ENCODE results near the gene SPTBN1. TPM values are rescaled to one million over a fixed set of nuclear protein-coding genes. Genes with fewer than 3 reads are reported as not detected.
A peak's percentile ranks its signal among the peaks of the same experiment; 100 is the strongest.

The SPTBN1 gene
- total RNA-seq, 1 donor from 2014 or later, result 53.8 TPM

GRCh38 chr2:54615832-54616534, 159.9 kb downstream of the SPTBN1 start:
- DNase-seq, result no peak
- no peak overlapping the region for H3K27ac Mint-ChIP-seq
- no peak overlapping the region for H3K4me3 Mint-ChIP-seq
- no peaks in the 10 kb centered on the region for H3K9me3 Mint-ChIP-seq
- no peaks in the 10 kb centered on the region for H3K27me3 Mint-ChIP-seq
- H3K36me3 Mint-ChIP-seq (ENCODE audit: low read depth), result peaks cover 69% of the 10 kb centered on the region
- intact Hi-C loops (cut with micrococcal nuclease), result no loop called here
- peaks cover 32% of the 10 kb centered on the region for H3K4me1 Mint-ChIP-seq

GRCh38 chr2:54617409-54617808, 161.3 kb downstream of the SPTBN1 start:
- Mint-ChIP-seq H3K36me3 (ENCODE audit: low read depth) (peaks cover 72% of the 10 kb centered on the region), H3K27ac (no peak overlapping the region), H3K4me3 (no peak overlapping the region), H3K9me3 (no peaks in the 10 kb centered on the region), H3K4me1 (peaks cover 26% of the 10 kb centered on the region), H3K27me3 (no peaks in the 10 kb centered on the region)
- no peak for DNase-seq
- intact Hi-C loops (cut with micrococcal nuclease), result no loop called here

GRCh38 chr2:54618646-54619565, 162.8 kb downstream of the SPTBN1 start:
- Mint-ChIP-seq H3K27ac (peak overlapping the region; percentile 46), H3K36me3 (ENCODE audit: low read depth) (peaks cover 69% of the 10 kb centered on the region), H3K9me3 (no peaks in the 10 kb centered on the region), H3K4me1 (peaks cover 21% of the 10 kb centered on the region), H3K27me3 (no peaks in the 10 kb centered on the region), H3K4me3 (no peak overlapping the region)
- intact Hi-C loops (cut with micrococcal nuclease), result no loop called here
- DNase-seq, result no peak

GRCh38 chr2:54619660-54620231, 163.6 kb downstream of the SPTBN1 start:
- Mint-ChIP-seq H3K4me3 (no peak overlapping the region), H3K4me1 (peaks cover 19% of the 10 kb centered on the region), H3K27me3 (no peaks in the 10 kb centered on the region), H3K36me3 (ENCODE audit: low read depth) (peaks cover 66% of the 10 kb centered on the region), H3K27ac (no peak overlapping the region), H3K9me3 (no peaks in the 10 kb centered on the region)
- intact Hi-C loops (cut with micrococcal nuclease), result no loop called here
- no peak for DNase-seq

- Mint-ChIP-seq H3K4me3 (no peak overlapping the region), H3K27ac (no peak overlapping the region), H3K36me3 (ENCODE audit: low read depth) (peaks cover 68% of the 10 kb centered on the region), H3K27me3 (no peaks in the 10 kb centered on the region), H3K9me3 (no peaks in the 10 kb centered on the region), H3K4me1 (peaks cover 17% of the 10 kb centered on the region)
- DNase-seq, result no peak
- intact Hi-C loops (cut with micrococcal nuclease), result no loop called here
Observed at GRCh38 chr2:54620948-54621347, 164.8 kb downstream of the SPTBN1 start.

- no peaks in the 10 kb centered on the region for H3K27me3 Mint-ChIP-seq
- no peak overlapping the region for H3K4me3 Mint-ChIP-seq
- peak overlapping the region; percentile 0 for H3K27ac Mint-ChIP-seq
- intact Hi-C loops (cut with micrococcal nuclease), result loop anchor here (2.0 kb wide), 1 partner anchor 14 kb away; no protein-coding TSS in a partner anchor
- H3K9me3 Mint-ChIP-seq, result no peaks in the 10 kb centered on the region
- peaks cover 3% of the 10 kb centered on the region for H3K4me1 Mint-ChIP-seq
- peaks cover 69% of the 10 kb centered on the region for H3K36me3 Mint-ChIP-seq (ENCODE audit: low read depth)
- no peak for DNase-seq
Observed at GRCh38 chr2:54624591-54625071, 168.5 kb downstream of the SPTBN1 start.

GRCh38 chr2:54626131-54626530, 170.0 kb downstream of the SPTBN1 start:
- H3K4me1 Mint-ChIP-seq, result peaks cover 1% of the 10 kb centered on the region
- DNase-seq, result no peak
- H3K27ac Mint-ChIP-seq, result no peak overlapping the region
- intact Hi-C loops (cut with micrococcal nuclease), result no loop called here
- H3K9me3 Mint-ChIP-seq, result no peaks in the 10 kb centered on the region
- no peaks in the 10 kb centered on the region for H3K27me3 Mint-ChIP-seq
- peaks cover 69% of the 10 kb centered on the region for H3K36me3 Mint-ChIP-seq (ENCODE audit: low read depth)
- H3K4me3 Mint-ChIP-seq, result no peak overlapping the region

GRCh38 chr2:54626884-54627283, 170.8 kb downstream of the SPTBN1 start:
- no peaks in the 10 kb centered on the region for H3K27me3 Mint-ChIP-seq
- H3K4me3 Mint-ChIP-seq, result no peak overlapping the region
- no peak for DNase-seq
- intact Hi-C loops (cut with micrococcal nuclease), result no loop called here
- H3K4me1 Mint-ChIP-seq, result peaks cover 1% of the 10 kb centered on the region
- no peak overlapping the region for H3K27ac Mint-ChIP-seq
- H3K36me3 Mint-ChIP-seq (ENCODE audit: low read depth), result peaks cover 68% of the 10 kb centered on the region
- no peaks in the 10 kb centered on the region for H3K9me3 Mint-ChIP-seq

- no peaks in the 10 kb centered on the region for H3K27me3 Mint-ChIP-seq
- H3K4me3 Mint-ChIP-seq, result no peak overlapping the region
- no peak for DNase-seq
- no peak overlapping the region for H3K27ac Mint-ChIP-seq
- H3K9me3 Mint-ChIP-seq, result no peaks in the 10 kb centered on the region
- H3K4me1 Mint-ChIP-seq, result peaks cover 5% of the 10 kb centered on the region
- intact Hi-C loops (cut with micrococcal nuclease), result no loop called here
- peaks cover 68% of the 10 kb centered on the region for H3K36me3 Mint-ChIP-seq (ENCODE audit: low read depth)
Observed at GRCh38 chr2:54627973-54628372, 171.8 kb downstream of the SPTBN1 start.

- Mint-ChIP-seq H3K9me3 (no peaks in the 10 kb centered on the region), H3K27me3 (no peaks in the 10 kb centered on the region), H3K36me3 (ENCODE audit: low read depth) (peaks cover 70% of the 10 kb centered on the region), H3K27ac (no peak overlapping the region), H3K4me3 (no peak overlapping the region), H3K4me1 (peaks cover 8% of the 10 kb centered on the region)
- no peak for DNase-seq
- intact Hi-C loops (cut with micrococcal nuclease), result no loop called here
Observed at GRCh38 chr2:54628418-54628817, 172.3 kb downstream of the SPTBN1 start.

- no peaks in the 10 kb centered on the region for H3K27me3 Mint-ChIP-seq
- no peak overlapping the region for H3K27ac Mint-ChIP-seq
- DNase-seq, result no peak
- intact Hi-C loops (cut with micrococcal nuclease), result no loop called here
- H3K36me3 Mint-ChIP-seq (ENCODE audit: low read depth), result peaks cover 67% of the 10 kb centered on the region
- peaks cover 8% of the 10 kb centered on the region for H3K4me1 Mint-ChIP-seq
- H3K4me3 Mint-ChIP-seq, result no peak overlapping the region
- H3K9me3 Mint-ChIP-seq, result no peaks in the 10 kb centered on the region
Observed at GRCh38 chr2:54628957-54629356, 172.8 kb downstream of the SPTBN1 start.

GRCh38 chr2:54629390-54629789, 173.3 kb downstream of the SPTBN1 start:
- H3K4me1 Mint-ChIP-seq, result peaks cover 12% of the 10 kb centered on the region
- H3K27ac Mint-ChIP-seq, result no peak overlapping the region
- H3K9me3 Mint-ChIP-seq, result no peaks in the 10 kb centered on the region
- H3K36me3 Mint-ChIP-seq (ENCODE audit: low read depth), result peaks cover 68% of the 10 kb centered on the region
- DNase-seq, result no peak
- H3K27me3 Mint-ChIP-seq, result no peaks in the 10 kb centered on the region
- no peak overlapping the region for H3K4me3 Mint-ChIP-seq
- intact Hi-C loops (cut with micrococcal nuclease), result no loop called here

GRCh38 chr2:54629914-54630857, 174.1 kb downstream of the SPTBN1 start:
- intact Hi-C loops (cut with micrococcal nuclease), result no loop called here
- H3K4me3 Mint-ChIP-seq, result no peak overlapping the region
- no peak for DNase-seq
- peaks cover 20% of the 10 kb centered on the region for H3K4me1 Mint-ChIP-seq
- no peaks in the 10 kb centered on the region for H3K27me3 Mint-ChIP-seq
- no peaks in the 10 kb centered on the region for H3K9me3 Mint-ChIP-seq
- H3K36me3 Mint-ChIP-seq (ENCODE audit: low read depth), result peaks cover 73% of the 10 kb centered on the region
- no peak overlapping the region for H3K27ac Mint-ChIP-seq

All from activated CD4-positive, alpha-beta T cell treated with anti-CD3 and anti-CD28 coated beads, Interleukin-2, amount 10 ng/mL, durations not matched to agents 24 days and 14 days (primary cell).